Mucosa of gallbladder (tissue), 1 donor: Measurements from ENCODE around the gene SERPINF2. TPM values are rescaled to one million over a fixed set of nuclear protein-coding genes. Genes with fewer than 3 reads are reported as not detected.
"Not testable (repeated sequence)": the region's sequence is repeated elsewhere in the genome, so short reads cannot be mapped to it uniquely, and the experiment has no call there.

Source experiments
- DNase-seq: peaks from one replicate; pipeline ENCODE4 v3.0.0-alpha.2; 2020; ENCODE audit warnings: low spot score
- total RNA-seq: library from RNA; stranded (reverse); gene quantifications from one replicate; pipeline ENCODE4 v1.2.1, GENCODE V29; 2021
- donor health status: DM: no; HTN: no; CAD: no.

Gene SERPINF2
- total RNA-seq, 1 donor from 2014 or later = 2.9 TPM

DNA sequence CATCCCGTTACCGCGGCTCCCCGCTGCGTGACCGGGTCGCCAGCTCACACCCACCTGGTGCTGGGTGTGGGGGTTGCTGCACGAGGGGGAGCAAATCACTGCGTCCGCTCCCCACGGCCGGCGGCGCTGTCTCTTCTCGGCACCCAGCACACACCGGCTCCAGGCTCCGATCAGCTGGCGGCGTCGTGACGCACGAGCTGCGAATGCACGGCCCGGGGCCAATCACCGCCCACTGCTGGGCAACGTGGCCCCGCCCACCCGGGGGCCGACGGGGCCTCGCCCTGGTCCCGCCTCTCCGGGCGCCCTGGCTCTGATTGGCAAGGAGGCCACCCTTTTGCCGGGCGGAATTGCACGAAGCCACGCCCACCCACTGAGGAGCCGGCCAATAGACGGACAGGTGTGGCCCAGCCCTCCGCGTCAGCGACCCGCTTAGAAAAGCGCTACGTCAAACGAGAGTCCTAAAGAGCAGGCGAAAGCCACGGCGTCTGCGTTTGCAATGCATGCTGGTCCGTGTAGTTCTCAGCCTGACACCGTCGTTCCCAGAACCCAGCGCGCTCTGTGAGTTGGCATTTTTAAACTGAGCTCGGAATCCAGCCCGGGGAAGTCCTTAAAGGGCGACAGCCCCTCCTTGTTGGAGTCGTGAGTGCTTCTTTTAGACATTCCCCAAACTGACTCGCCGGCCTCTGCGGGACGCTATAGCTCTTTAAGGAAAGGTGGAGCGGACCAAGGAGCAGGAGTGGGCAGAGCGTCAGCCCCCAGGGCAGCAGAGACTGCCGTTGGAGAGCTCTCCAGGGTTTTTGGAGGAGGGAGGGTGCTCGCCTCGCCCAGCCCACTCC, 26.4 kb upstream of the SERPINF2 start:
- DNase-seq = peak; percentile 100

DNA sequence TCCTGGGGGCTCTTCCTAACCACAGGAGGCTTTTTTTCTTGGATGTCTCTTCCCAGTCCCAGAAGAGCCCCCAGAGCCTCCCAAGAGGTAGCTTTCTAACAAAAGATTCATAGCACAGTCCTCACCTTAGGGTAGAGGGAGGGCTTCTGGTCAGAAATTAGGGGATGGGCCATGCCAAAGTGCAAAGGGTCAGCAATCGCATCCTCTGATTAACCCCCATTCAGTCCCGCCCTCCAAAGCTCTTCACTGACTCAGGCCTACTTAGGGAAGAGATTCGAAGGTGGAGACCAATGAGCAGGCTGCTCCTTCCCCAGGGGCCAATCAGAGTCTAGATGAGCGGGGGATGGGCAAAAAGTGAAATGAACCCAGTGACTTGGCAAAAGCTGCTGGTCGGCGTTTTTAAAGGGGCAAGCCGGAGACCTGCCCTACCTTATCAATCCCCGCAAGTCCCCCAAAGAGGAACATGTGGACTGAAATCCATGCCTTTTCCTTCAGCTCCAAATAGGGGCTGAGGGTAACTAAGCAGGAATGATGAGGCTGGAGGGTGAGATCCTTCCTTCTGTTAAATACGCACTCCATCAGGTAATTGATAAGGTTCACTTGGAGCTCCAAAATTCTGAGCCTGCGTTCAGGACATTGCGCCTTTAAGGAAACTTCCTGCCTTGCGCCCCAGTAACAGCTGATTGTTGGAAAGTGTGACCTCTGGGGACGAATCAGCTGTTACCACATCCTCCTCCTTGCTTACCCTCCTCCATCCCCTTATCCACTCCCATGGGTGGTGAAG, 25.6 kb upstream of the SERPINF2 start:
- peak; percentile 96 for DNase-seq

DNA sequence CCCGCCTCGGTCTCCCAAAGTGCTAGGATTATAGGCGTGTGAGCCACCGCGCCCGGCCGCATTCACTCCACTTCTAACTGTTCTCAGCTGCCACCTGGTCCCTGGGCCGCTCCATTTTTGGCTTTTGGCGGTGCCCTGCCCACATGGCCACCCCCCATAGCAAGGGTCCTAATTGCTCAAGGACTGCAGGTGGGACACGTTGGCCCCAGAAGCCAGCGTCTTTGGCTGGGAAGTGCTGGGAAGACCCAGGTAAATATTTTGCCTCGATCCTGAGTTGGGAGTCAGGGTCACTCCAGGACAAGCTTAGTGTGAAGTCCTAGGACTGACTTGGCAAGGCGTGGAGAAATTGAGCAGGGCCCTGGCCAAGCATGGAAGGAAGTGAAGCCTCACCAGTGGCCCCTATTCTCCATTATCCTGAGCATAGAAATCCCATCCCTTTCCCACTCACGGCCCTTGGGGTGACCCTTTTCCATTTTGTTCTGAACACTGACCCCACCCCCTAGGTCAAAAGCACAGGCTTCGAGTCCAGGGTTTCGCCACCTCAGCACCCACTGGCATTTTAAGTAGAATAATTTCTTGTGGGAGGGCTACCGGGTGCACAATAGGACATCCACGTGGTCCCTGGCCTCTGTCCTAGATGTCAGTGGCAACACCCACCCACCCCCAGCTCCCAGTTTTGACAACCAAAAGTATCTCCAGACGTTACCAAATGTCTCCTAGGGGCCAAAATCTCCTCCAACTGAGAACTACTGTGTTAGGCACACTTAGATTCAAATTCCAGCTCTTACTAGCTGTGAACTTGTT, 24.1 kb upstream of the SERPINF2 start:
- DNase-seq = no peak

DNA sequence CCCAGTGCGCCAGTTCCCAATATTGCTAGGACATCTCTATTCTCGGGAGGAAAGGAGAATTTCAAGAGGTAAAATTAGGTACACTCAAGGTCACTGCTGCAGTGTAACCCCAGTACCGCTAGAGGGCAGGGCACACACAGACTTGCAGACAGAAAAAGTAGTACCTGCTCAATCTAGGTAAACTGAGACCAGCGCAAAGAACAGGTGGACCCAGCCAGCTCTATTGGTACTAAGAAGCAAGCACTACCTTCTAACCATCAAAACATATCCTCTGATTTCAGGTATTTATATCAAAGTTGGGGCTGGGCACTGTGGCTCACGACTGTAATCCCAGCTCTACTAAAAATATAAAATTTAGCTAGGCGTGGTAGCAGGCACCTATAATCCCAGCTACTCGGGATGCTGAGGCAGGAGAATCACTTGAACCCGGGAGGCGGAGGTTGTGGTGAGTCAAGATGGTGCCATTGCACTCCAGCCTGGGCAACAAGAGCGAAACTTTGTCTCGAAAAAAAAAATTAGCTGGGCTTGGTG, 21.8 kb upstream of the SERPINF2 start:
- no peak for DNase-seq

GRCh38 chr17:1722022-1722421, 20.6 kb upstream of the SERPINF2 start:
- DNase-seq = not testable (repeated sequence)

DNA sequence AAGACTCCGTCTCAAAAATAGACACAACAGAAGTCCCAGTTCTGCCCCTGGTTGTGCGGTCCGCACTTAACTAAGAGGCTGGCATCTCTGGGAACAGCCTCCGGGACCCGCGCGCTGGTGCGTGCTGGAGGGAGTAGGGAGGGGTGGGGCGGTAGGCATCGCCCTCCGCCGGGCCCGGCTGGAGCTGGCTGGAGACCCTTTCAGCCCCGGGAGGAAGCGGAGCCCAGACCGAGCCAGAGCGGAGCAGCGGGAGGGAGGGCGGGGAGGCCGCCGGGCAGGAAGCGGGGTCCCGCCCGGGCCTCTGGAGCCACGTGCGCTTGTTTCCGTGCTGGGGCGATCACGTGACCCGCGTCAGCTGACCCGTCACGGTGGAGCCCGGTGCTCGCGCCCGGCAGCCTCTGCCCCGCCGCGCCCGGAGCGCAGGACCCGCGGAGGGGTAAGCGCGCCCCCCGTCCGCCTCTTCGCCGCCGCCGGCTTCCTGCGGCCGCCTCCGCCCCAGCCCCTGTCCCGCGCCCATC, 18.3 kb upstream of the SERPINF2 start, which contains the start of gene WDR81:
Gene WDR81, plus strand, starts transcription at position 354 of the 518 bp plus-strand sequence. CDS start 256 bp downstream, outside the sequence.
- peak; percentile 94 for DNase-seq

DNA sequence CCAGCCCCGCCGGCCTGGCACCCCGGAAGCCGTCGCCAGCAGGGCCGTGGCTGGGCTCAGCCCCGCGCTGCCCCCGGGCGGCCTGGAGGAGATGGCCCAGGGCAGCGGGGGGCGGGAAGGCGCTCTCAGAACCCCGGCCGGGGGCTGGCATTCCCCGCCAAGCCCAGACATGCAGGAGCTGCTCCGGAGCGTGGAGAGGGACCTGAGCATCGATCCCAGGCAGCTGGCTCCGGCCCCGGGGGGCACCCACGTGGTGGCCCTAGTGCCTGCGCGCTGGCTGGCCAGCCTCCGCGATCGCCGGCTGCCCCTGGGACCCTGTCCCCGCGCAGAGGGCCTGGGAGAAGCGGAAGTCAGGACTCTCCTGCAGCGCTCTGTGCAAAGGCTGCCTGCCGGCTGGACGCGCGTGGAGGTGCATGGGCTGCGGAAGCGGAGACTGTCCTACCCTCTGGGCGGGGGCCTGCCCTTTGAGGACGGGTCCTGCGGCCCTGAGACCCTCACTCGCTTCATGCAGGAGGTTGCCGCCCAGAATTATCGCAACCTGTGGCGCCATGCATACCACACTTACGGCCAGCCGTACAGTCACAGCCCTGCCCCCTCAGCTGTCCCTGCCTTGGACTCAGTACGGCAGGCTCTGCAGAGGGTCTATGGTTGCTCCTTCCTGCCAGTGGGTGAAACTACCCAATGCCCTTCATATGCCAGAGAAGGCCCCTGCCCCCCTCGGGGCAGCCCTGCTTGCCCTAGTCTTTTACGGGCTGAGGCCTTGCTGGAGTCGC, 17.6 kb upstream of the SERPINF2 start:
- DNase-seq = no peak

GRCh38 chr17:1725642-1726511, 16.8 kb upstream of the SERPINF2 start:
- no peak for DNase-seq

DNA sequence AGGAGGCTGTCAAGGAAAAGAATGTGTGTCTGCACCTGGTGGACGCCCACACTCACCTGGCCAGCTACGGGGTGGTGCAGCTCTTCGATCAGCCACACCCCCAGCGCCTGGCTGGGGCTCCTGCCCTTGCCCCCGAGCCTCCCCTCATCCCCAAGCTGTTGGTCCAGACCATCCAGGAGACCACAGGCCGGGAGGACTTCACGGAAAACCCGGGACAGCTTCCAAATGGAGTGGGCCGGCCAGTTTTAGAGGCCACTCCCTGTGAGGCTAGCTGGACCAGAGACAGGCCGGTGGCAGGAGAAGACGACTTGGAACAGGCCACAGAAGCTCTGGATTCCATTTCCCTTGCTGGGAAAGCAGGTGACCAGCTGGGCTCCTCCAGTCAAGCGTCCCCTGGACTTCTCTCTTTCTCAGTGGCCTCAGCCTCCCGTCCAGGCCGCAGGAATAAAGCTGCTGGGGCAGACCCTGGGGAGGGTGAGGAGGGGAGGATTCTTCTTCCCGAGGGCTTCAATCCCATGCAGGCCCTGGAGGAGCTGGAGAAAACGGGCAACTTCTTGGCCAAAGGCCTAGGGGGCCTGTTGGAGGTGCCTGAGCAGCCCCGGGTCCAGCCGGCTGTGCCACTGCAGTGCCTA, 15.9 kb upstream of the SERPINF2 start:
- no peak for DNase-seq

- DNase-seq = no peak
Measured at GRCh38 chr17:1727258-1727789, 15.3 kb upstream of the SERPINF2 start.

DNA sequence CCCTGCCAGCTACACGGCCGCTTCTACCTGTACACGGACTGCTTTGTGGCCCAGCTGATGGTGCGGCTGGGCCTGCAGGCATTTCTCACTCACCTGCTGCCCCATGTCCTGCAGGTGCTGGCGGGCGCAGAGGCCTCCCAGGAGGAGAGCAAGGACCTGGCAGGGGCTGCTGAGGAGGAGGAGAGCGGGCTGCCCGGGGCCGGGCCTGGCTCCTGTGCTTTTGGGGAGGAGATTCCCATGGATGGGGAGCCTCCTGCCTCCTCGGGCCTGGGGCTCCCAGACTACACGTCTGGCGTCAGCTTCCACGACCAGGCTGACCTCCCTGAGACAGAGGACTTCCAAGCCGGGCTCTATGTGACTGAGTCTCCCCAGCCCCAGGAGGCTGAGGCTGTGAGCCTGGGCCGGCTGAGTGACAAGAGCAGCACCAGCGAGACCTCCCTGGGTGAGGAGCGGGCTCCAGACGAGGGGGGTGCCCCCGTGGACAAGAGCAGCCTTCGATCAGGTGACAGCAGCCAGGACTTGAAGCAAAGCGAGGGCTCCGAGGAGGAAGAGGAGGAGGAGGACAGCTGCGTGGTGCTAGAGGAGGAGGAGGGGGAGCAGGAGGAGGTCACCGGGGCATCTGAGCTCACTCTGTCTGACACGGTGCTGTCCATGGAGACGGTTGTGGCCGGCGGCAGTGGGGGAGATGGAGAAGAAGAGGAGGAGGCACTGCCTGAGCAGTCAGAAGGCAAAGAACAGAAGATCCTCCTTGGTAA, 14.6 kb upstream of the SERPINF2 start:
- no peak for DNase-seq

GRCh38 chr17:1729966-1730325, 12.7 kb upstream of the SERPINF2 start:
- DNase-seq = no peak

DNA sequence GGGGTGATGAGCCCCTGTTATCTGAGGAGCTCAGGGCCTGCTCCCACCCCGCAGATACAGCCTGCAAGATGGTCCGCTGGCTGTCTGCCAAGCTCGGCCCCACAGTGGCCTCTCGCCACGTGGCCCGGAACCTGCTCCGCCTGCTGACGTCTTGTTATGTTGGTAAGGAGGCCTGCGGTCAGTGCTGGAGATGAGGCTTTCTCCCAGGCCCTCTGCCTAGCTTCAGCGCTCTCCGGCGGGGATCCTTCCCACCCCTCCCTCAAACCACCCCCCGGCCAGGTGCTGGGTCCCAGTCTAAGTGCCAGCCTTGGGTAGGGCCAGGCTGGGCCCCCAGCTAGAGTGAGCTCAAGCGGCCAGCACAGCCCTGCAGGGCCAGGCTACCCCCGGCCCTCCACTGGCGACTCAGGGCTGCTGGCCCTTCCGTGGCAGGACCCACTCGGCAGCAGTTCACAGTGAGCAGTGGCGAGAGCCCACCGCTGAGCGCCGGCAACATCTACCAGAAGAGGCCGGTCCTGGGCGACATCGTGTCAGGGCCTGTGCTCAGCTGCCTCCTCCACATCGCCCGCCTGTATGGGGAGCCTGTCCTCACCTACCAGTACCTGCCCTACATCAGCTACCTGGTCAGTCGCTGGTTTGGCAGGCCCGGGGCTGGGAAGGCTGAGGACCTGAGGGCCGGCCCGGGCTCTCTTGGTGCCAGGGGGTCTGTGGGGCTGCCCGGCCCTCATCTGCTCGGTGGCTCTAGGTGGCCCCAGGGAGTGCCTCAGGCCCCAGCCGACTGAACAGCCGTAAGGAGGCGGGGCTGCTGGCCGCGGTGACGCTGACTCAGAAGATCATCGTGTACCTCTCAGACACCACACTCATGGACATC, 12.1 kb upstream of the SERPINF2 start:
- peak; percentile 81 for DNase-seq

- DNase-seq = no peak
Measured at GRCh38 chr17:1731194-1731506, 11.5 kb upstream of the SERPINF2 start.

DNA sequence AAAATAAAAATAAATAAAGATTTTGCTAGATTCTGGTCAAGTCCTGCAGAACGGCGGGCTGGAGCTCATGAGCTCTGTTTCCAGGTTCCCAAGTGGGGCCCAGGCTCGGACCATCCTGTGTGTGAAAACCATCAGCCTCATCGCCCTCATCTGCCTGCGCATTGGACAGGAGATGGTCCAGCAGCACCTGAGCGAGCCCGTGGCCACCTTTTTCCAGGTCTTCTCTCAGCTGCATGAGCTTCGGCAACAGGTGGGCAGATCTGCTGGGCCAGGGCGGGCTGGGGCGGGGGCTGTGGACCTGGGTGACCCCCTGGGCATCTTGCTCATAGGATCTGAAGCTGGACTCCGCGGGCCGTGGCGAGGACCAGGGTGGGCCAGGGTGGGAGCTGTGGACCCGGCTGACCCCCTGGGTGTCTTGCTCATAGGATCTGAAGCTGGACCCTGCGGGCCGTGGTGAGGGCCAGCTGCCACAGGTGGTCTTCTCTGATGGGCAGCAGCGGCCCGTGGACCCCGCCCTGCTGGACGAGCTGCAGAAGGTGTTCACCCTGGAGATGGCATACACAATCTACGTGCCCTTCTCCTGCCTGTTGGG, 10.3 kb upstream of the SERPINF2 start:
- DNase-seq = no peak

- no peak for DNase-seq
Measured at GRCh38 chr17:1732833-1733321, 9.8 kb upstream of the SERPINF2 start.

DNA sequence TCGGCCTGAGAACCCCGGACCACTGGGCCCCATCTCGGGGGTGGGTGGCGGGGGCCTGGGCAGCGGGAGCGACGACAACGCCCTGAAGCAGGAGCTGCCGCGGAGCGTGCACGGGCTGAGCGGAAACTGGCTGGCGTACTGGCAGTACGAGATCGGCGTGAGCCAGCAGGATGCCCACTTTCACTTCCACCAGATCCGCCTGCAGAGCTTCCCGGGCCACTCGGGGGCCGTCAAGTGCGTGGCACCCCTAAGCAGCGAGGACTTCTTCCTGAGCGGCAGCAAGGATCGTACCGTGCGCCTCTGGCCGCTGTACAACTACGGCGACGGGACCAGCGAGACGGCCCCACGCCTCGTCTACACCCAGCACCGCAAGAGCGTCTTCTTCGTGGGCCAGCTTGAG, 8.9 kb upstream of the SERPINF2 start:
- DNase-seq = no peak
